ENCODE measurements around the gene PHF21A. TPM values are rescaled to one million over a fixed set of nuclear protein-coding genes. Genes with fewer than 3 reads are reported as not detected.

PHF21A gene
- total and polyA plus RNA-seq, 2 of the 13 experiments (the other 11 are each of a cell fraction or from before 2014, with no cell fraction given), result 4.1 to 34.6 TPM

DNA sequence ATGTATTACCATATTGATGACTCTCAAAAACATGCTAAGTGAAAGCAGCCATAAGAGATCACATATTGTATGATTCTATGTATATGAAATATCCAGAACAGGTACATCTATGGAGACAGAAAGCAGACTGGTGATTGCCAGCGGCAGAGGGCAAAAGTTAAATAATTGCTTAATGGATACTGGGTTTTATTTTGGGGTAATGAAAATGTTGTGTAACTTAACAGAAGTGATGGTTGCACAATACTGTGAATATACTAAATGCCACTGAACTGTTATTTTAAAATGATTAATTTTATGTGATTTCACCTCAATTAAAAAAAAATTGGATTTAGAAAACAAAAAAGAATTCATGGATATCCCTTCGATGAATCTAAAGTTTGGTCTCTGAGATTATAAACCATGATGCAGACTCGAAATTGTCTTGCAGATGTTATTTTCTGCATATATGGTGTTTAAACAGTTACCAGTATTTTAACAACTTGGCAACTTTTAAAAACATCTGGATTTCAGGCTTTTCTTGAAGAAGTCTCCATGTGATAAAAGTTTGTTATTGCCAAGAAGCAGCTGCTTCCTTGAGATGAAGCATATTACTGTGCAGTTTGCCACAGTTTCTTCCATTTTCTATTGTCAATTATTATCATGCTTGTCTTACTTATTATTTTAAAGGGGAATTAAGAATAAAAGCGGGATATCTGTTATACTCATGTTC lies 160.7 kb downstream of the PHF21A start (continued):
- TF ChIP-seq, protein P1, sequence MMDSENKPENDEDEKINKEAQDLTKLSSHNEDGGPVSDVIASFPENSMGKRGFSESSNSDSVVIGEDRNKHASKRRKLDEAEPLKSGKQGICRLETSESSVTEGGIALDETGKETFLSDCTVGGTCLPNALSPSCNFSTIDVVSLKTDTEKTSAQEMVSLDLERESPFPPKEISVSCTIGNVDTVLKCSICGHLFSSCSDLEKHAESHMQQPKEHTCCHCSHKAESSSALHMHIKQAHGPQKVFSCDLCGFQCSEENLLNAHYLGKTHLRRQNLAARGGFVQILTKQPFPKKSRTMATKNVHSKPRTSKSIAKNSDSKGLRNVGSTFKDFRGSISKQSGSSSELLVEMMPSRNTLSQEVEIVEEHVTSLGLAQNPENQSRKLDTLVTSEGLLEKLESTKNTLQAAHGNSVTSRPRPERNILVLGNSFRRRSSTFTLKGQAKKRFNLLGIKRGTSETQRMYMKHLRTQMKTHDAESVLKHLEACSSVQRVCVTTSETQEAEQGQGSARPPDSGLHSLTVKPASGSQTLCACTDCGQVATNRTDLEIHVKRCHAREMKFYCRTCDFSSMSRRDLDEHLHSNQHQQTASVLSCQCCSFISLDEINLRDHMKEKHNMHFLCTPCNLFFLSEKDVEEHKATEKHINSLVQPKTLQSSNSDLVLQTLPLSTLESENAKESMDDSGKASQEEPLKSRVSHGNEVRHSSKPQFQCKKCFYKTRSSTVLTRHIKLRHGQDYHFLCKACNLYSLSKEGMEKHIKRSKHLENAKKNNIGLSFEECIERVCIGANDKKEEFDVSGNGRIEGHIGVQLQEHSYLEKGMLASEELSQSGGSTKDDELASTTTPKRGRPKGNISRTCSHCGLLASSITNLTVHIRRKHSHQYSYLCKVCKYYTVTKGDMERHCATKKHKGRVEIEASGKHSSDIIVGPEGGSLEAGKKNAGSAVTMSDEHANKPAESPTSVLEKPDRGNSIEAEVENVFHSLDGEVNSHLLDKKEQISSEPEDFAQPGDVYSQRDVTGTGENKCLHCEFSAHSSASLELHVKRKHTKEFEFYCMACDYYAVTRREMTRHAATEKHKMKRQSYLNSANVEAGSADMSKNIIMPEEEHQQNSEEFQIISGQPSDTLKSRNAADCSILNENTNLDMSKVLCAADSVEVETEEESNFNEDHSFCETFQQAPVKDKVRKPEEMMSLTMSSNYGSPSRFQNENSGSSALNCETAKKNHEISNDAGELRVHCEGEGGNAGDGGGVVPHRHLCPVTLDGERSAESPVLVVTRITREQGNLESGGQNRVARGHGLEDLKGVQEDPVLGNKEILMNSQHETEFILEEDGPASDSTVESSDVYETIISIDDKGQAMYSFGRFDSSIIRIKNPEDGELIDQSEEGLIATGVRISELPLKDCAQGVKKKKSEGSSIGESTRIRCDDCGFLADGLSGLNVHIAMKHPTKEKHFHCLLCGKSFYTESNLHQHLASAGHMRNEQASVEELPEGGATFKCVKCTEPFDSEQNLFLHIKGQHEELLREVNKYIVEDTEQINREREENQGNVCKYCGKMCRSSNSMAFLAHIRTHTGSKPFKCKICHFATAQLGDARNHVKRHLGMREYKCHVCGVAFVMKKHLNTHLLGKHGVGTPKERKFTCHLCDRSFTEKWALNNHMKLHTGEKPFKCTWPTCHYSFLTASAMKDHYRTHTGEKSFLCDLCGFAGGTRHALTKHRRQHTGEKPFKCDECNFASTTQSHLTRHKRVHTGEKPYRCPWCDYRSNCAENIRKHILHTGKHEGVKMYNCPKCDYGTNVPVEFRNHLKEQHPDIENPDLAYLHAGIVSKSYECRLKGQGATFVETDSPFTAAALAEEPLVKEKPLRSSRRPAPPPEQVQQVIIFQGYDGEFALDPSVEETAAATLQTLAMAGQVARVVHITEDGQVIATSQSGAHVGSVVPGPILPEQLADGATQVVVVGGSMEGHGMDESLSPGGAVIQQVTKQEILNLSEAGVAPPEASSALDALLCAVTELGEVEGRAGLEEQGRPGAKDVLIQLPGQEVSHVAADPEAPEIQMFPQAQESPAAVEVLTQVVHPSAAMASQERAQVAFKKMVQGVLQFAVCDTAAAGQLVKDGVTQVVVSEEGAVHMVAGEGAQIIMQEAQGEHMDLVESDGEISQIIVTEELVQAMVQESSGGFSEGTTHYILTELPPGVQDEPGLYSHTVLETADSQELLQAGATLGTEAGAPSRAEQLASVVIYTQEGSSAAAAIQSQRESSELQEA (CRISPR knock-in tag; IDR thresholded peaks at IDR 0.05; ENCODE audit: not compliant biosample characterization), result no peak

DNA sequence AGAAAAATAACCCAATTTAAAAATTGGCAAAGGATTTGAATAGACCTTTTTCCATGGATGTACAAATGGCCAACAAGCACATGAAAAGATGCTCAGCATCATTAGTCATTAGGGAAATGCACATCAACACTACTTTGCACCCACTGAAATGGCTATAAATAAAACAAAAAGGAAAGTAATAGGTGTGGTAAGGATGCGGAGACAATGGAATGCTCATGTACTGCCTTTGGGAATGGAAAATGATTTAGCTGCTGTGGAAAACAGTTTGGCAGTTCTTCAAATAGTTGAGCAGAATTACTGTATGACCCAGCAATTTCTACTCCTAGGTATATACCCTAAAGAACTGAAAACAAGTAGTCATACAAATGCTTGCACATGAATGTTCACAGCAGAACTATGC lies 161.4 kb downstream of the PHF21A start:
- no peak overlapping the region for H3K27ac ChIP-seq (ENCODE audit: extremely low read length, insufficient read depth, low read length)
- CTCF ChIA-PET (ENCODE audit: low intra/inter-chr PET ratio, low total read pairs), result no interaction called here
- ATAC-seq (no peak), FAIRE-seq (no peak), DNase-seq (ENCODE audit: low spot score) (no peak)
- intact Hi-C loops (cut with micrococcal nuclease; ENCODE audit: unreplicated experiment) (no loop called here), in situ Hi-C loops (cut with HindIII; ENCODE audit: extremely low pct_ligation_motif_present, low pct_unique_long_range_greater_than_20kb) (no loop called here)
- no peak overlapping the region for H3K4me2 ChIP-seq (ENCODE audit: low read depth, low read length)
- BruUV-seq (replicated peaks), result no TSS peak
- no peaks in the 10 kb centered on the region for H3K27me3 ChIP-seq (ENCODE audit: control insufficient read depth in 1 of 2, insufficient read depth in 2 of 2, low read length in 2 of 2)
- peaks cover 7% of the 10 kb centered on the region; the same call in 1 of the 2 replicates for H3K9me3 ChIP-seq (ENCODE audit: low read length)
- H4K20me1 ChIP-seq (ENCODE audit: insufficient read depth, low read length), result no peaks in the 10 kb centered on the region; the same call in 1 of the 2 replicates
- H2AFZ ChIP-seq (ENCODE audit: low read length), result no peak overlapping the region
- H3K9ac ChIP-seq (ENCODE audit: insufficient read depth, low read depth, low read length), result no peak overlapping the region
- 100% methylated on average over 1 of the region's 1 CpG for WGBS (ENCODE audit: low lambda C conversion rate)
- H3K4me3 ChIP-seq (replicated peaks in 1 of 3; ENCODE audit: insufficient read depth in 1 of 3, low read depth in 2 of 3, low read length in 3 of 3), result no peak overlapping the region
- H3K36me3 ChIP-seq (replicated peaks in 1 of 2; ENCODE audit: control insufficient read depth in 1 of 2, insufficient read depth in 2 of 2, low read length in 2 of 2), result peaks cover 0 to 3% of the 10 kb centered on the region in 2 experiments; a peak in 3 of 5 replicates
- H3K79me2 ChIP-seq (ENCODE audit: insufficient read depth, low read length), result no peaks in the 10 kb centered on the region
- POLR2A ChIA-PET, result no interaction called here
- H3K4me1 ChIP-seq (ENCODE audit: insufficient read depth, low read length), result no peaks in the 10 kb centered on the region
- no peak for TF ChIP-seq CHCHD3 (CRISPR knock-in tag; IDR thresholded peaks at IDR 0.05)
- no peak for TF ChIP-seq KDM2A (CRISPR knock-in tag; IDR thresholded peaks at IDR 0.05; ENCODE audit: borderline replicate concordance, low read depth)
- no peak for TF ChIP-seq ZNF10 (CRISPR knock-in tag; IDR thresholded peaks at IDR 0.05; ENCODE audit: borderline replicate concordance, low read depth)
- no peak for TF ChIP-seq SRF (IDR thresholded peaks at IDR 0.05; ENCODE audit: low read depth, low read length)
- TF ChIP-seq, protein P2, sequence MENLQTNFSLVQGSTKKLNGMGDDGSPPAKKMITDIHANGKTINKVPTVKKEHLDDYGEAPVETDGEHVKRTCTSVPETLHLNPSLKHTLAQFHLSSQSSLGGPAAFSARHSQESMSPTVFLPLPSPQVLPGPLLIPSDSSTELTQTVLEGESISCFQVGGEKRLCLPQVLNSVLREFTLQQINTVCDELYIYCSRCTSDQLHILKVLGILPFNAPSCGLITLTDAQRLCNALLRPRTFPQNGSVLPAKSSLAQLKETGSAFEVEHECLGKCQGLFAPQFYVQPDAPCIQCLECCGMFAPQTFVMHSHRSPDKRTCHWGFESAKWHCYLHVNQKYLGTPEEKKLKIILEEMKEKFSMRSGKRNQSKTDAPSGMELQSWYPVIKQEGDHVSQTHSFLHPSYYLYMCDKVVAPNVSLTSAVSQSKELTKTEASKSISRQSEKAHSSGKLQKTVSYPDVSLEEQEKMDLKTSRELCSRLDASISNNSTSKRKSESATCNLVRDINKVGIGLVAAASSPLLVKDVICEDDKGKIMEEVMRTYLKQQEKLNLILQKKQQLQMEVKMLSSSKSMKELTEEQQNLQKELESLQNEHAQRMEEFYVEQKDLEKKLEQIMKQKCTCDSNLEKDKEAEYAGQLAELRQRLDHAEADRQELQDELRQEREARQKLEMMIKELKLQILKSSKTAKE (CRISPR knock-in tag; IDR thresholded peaks at IDR 0.05; ENCODE audit: borderline replicate concordance), result no peak
- TF ChIP-seq ZNF709 (CRISPR knock-in tag; IDR thresholded peaks at IDR 0.05), result no peak
